ENCODE data around the gene MCC. TPM values are rescaled to one million over a fixed set of nuclear protein-coding genes. Genes with fewer than 3 reads are reported as not detected.

The MCC gene
- total and polyA plus RNA-seq, 4 donors: 1.6 to 38.6 (median 11.2) TPM

GRCh38 chr5:113060408-113061025 is 427.7 kb downstream of the MCC start:
- no peak for ATAC-seq (ENCODE audit: insufficient read depth, low FRiP score)
- no peak overlapping the region for H3K27ac ChIP-seq (ENCODE audit: low read depth in 1 of 2, low read length in 1 of 2)
- WGBS, 2 donors: 90 to 96% methylated on average over 4 of the region's 4 CpGs
- H3K9me3 ChIP-seq (ENCODE audit: control insufficient read depth in 4 of 4, insufficient read depth in 3 of 4, low read length in 3 of 4): no peaks in the 10 kb centered on the region
- no peaks in the 10 kb centered on the region for H3K27me3 ChIP-seq (ENCODE audit: control insufficient read depth in 3 of 3, insufficient read depth in 3 of 3, low read length in 2 of 3)
- peaks cover 0 to 16% (median 4%) of the 10 kb centered on the region in 4 donors for H3K36me3 ChIP-seq (ENCODE audit: control insufficient read depth in 4 of 4, insufficient read depth in 4 of 4, low read length in 4 of 4)
- no peak overlapping the region for H3K9ac ChIP-seq (ENCODE audit: insufficient read depth in 1 of 2, low read length in 2 of 2)
- no peak for TF ChIP-seq CTCF (IDR thresholded peaks at IDR 0.05; ENCODE audit: control extremely low read depth, extremely low read depth)
- no peak overlapping the region for H3K4me3 ChIP-seq
- peaks cover 0 to 15% (median 5%) of the 10 kb centered on the region in 5 donors for H3K4me1 ChIP-seq (ENCODE audit: control insufficient read depth in 5 of 5, insufficient read depth in 5 of 5, low read length in 5 of 5)
- no peak for DNase-seq

GRCh38 chr5:113059232-113060040 is 428.8 kb downstream of the MCC start:
- Histone ChIP-seq H3K36me3 (ENCODE audit: control insufficient read depth in 4 of 4, insufficient read depth in 4 of 4, low read length in 4 of 4) (peaks cover 0 to 14% (median 4%) of the 10 kb centered on the region in 4 donors), H3K9ac (ENCODE audit: insufficient read depth in 1 of 2, low read length in 2 of 2) (no peak overlapping the region), H3K4me1 (ENCODE audit: control insufficient read depth in 5 of 5, insufficient read depth in 5 of 5, low read length in 5 of 5) (peaks cover 0 to 15% (median 5%) of the 10 kb centered on the region in 5 donors), H3K9me3 (ENCODE audit: control insufficient read depth in 4 of 4, insufficient read depth in 3 of 4, low read length in 3 of 4) (no peaks in the 10 kb centered on the region), H3K4me3 (no peak overlapping the region), H3K27ac (ENCODE audit: low read depth in 1 of 2, low read length in 1 of 2) (no peak overlapping the region), H3K27me3 (ENCODE audit: control insufficient read depth in 3 of 3, insufficient read depth in 3 of 3, low read length in 2 of 3) (no peaks in the 10 kb centered on the region)
- 72 to 75% methylated on average over 19 of the region's 19 CpGs for WGBS, 2 donors
- TF ChIP-seq CTCF (IDR thresholded peaks at IDR 0.05; ENCODE audit: control extremely low read depth, extremely low read depth): no peak
- DNase-seq (peak; percentile 42 to 60 (median 51)), ATAC-seq (ENCODE audit: insufficient read depth, low FRiP score) (no peak)

GRCh38 chr5:113058706-113059226 is 429.5 kb downstream of the MCC start:
- Histone ChIP-seq H3K4me3 (no peak overlapping the region), H3K27me3 (ENCODE audit: control insufficient read depth in 3 of 3, insufficient read depth in 3 of 3, low read length in 2 of 3) (no peaks in the 10 kb centered on the region), H3K9me3 (ENCODE audit: control insufficient read depth in 4 of 4, insufficient read depth in 3 of 4, low read length in 3 of 4) (no peaks in the 10 kb centered on the region), H3K9ac (ENCODE audit: insufficient read depth in 1 of 2, low read length in 2 of 2) (no peak overlapping the region), H3K4me1 (ENCODE audit: control insufficient read depth in 5 of 5, insufficient read depth in 5 of 5, low read length in 5 of 5) (peaks cover 0 to 15% (median 3%) of the 10 kb centered on the region in 5 donors), H3K36me3 (ENCODE audit: control insufficient read depth in 4 of 4, insufficient read depth in 4 of 4, low read length in 4 of 4) (peaks cover 0 to 14% (median 3%) of the 10 kb centered on the region in 4 donors), H3K27ac (ENCODE audit: low read depth in 1 of 2, low read length in 1 of 2) (no peak overlapping the region)
- ATAC-seq (ENCODE audit: insufficient read depth, low FRiP score): no peak
- TF ChIP-seq CTCF (IDR thresholded peaks at IDR 0.05; ENCODE audit: control extremely low read depth, extremely low read depth): no peak
- no peak for DNase-seq
- WGBS, 2 donors: 61 to 67% methylated on average over 6 of the region's 6 CpGs
